T47D (cell line): ENCODE measurements around the gene EME2.

Experiments used
- DNase-seq, 2 experiments: peaks; one replicate each; pipeline versions ENCODE4 v3.0.0 to v3.0.0-alpha.2; 2011 to 2012; ENCODE audit warnings: low read depth in 1 of 2, low spot score in 1 of 2
- JUND ChIP-seq: IDR thresholded peaks from 2 replicates; pipeline ENCODE4 v1.6.1; 2012; ENCODE audit warnings: low read depth
- in situ Hi-C: cut with HindIII; loops from 2 replicates; pipeline ENCODE4 v1.10.0; 2016; ENCODE audit warnings: low sequenced_read_pairs, low pct_unique_long_range_greater_than_20kb

Gene EME2

GRCh38 chr16:1749152-1750117 lies 23.2 kb upstream of the EME2 start:
- in situ Hi-C loops = no loop called here
- no peak for DNase-seq
- no peak for TF ChIP-seq JUND

- DNase-seq = no peak
- in situ Hi-C loops = no loop called here
- no peak for TF ChIP-seq JUND
Measured at GRCh38 chr16:1751946-1752345, 20.7 kb upstream of the EME2 start.

GRCh38 chr16:1752853-1753252 lies 19.8 kb upstream of the EME2 start:
- no peak for TF ChIP-seq JUND
- in situ Hi-C loops = no loop called here
- DNase-seq = no peak

- no peak for DNase-seq
- in situ Hi-C loops = no loop called here
- no peak for TF ChIP-seq JUND
Measured at GRCh38 chr16:1754204-1754603, 18.4 kb upstream of the EME2 start.

- no peak for TF ChIP-seq JUND
- in situ Hi-C loops = no loop called here
- no peak for DNase-seq
Measured at GRCh38 chr16:1757714-1758461, 14.7 kb upstream of the EME2 start.

- no peak for DNase-seq
- in situ Hi-C loops = no loop called here
- no peak for TF ChIP-seq JUND
Measured at GRCh38 chr16:1758923-1759322, 13.7 kb upstream of the EME2 start.

GRCh38 chr16:1759511-1759910 lies 13.1 kb upstream of the EME2 start:
- no peak for TF ChIP-seq JUND
- DNase-seq = no peak
- in situ Hi-C loops = no loop called here

- TF ChIP-seq JUND = no peak
- no peak for DNase-seq
- in situ Hi-C loops = no loop called here
Measured at GRCh38 chr16:1760911-1761310, 11.7 kb upstream of the EME2 start.

- in situ Hi-C loops = no loop called here
- no peak for DNase-seq
- TF ChIP-seq JUND = no peak
Measured at GRCh38 chr16:1761751-1762150, 10.9 kb upstream of the EME2 start.

- DNase-seq = no peak
- in situ Hi-C loops = no loop called here
- TF ChIP-seq JUND = no peak
Measured at GRCh38 chr16:1762196-1762878, 10.3 kb upstream of the EME2 start.

- no peak for TF ChIP-seq JUND
- DNase-seq = no peak
- in situ Hi-C loops = no loop called here
Measured at GRCh38 chr16:1762879-1763520, 9.6 kb upstream of the EME2 start.
